ENCODE results near the gene DIP2B. TPM values are rescaled to one million over a fixed set of nuclear protein-coding genes. Genes with fewer than 3 reads are reported as not detected.

DIP2B gene
- polyA plus RNA-seq, 1 of the 3 experiments (the other 2 are of a cell fraction), result 6.6 TPM

- no peak for TF ChIP-seq CTCF (IDR thresholded peaks at IDR 0.05)
- TF ChIP-seq, protein P1, sequence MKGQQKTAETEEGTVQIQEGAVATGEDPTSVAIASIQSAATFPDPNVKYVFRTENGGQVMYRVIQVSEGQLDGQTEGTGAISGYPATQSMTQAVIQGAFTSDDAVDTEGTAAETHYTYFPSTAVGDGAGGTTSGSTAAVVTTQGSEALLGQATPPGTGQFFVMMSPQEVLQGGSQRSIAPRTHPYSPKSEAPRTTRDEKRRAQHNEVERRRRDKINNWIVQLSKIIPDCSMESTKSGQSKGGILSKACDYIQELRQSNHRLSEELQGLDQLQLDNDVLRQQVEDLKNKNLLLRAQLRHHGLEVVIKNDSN (IDR thresholded peaks at IDR 0.05; ENCODE audit: borderline replicate concordance, low read depth), result no peak
- TF ChIP-seq, protein P2, sequence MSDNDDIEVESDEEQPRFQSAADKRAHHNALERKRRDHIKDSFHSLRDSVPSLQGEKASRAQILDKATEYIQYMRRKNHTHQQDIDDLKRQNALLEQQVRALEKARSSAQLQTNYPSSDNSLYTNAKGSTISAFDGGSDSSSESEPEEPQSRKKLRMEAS (IDR thresholded peaks at IDR 0.05; ENCODE audit: low read depth), result no peak
- no peak for TF ChIP-seq FOXM1 (IDR thresholded peaks at IDR 0.05; ENCODE audit: low read depth)
These were observed 20.6 kb downstream of the DIP2B start (continued) for GRCh38 chr12:50525422-50525821.

DNA sequence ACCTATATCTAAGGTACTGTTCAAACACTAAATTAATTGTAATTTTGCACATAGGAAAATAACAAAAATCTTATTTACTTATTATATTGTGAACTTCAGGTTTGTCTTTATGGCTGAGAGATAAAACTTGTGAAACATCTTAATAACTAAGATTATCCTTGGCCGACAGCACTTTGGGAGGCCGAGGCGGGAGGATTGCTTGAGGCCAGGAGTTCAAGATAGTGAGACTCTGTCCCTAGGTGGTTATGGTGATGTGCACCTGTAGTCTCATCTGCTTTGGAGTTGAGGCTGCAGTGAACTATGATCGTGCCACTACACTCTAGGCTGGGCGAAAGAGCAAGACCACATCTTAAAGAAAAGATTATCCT lies 22.6 kb downstream of the DIP2B start:
- CTCF ChIA-PET, result no interaction called here
- no peak overlapping the region for H3K4me3 ChIP-seq (ENCODE audit: low read depth in 2 of 2, low read length in 1 of 2)
- H3K4me1 ChIP-seq (ENCODE audit: control insufficient read depth in 1 of 2, insufficient read depth in 2 of 2, low read depth in 1 of 2, low read length in 1 of 2), result peaks cover 0 to 8% of the 10 kb centered on the region in 2 experiments; a peak in 2 of 4 replicates
- no peak overlapping the region for H3K4me2 ChIP-seq
- no peaks in the 10 kb centered on the region for H3K36me3 ChIP-seq (replicated peaks in 1 of 2; ENCODE audit: control insufficient read depth in 1 of 2, insufficient read depth in 2 of 2, low read length in 1 of 2)
- WGBS (ENCODE audit: low lambda C conversion rate), result 97% methylated on average over 5 of the region's 5 CpGs
- H3K9ac ChIP-seq, result no peak overlapping the region
- H4K20me1 ChIP-seq (ENCODE audit: insufficient read depth), result no peaks in the 10 kb centered on the region
- H3K9me2 ChIP-seq, result no peaks in the 10 kb centered on the region
- H2AFZ ChIP-seq (ENCODE audit: low read depth), result no peak overlapping the region
- H3F3A ChIP-seq (replicated peaks; ENCODE audit: insufficient read depth), result peaks cover 12% of the 10 kb centered on the region
- H3K79me2 ChIP-seq (ENCODE audit: insufficient read depth), result peaks cover 78% of the 10 kb centered on the region
- no peaks in the 10 kb centered on the region for H3K9me3 ChIP-seq
- no peak overlapping the region for H3K27ac ChIP-seq (ENCODE audit: low read depth in 2 of 2, low read length in 1 of 2)
- POLR2A ChIA-PET, result no interaction called here
- H3K27me3 ChIP-seq (ENCODE audit: insufficient read depth), result no peaks in the 10 kb centered on the region
- no peak for DNase-seq
- TF ChIP-seq CHD2 (IDR thresholded peaks at IDR 0.05; ENCODE audit: low read length, partially characterized antibody) (no peak), FOSL2 (IDR thresholded peaks at IDR 0.05; ENCODE audit: borderline replicate concordance, low read depth) (no peak), GATA2 (CRISPR knock-in tag; IDR thresholded peaks at IDR 0.05) (no peak), ELF1 (IDR thresholded peaks at IDR 0.05) (no peak), EZH2phosphoT487 (IDR thresholded peaks at IDR 0.05; ENCODE audit: borderline replicate concordance, low read depth) (no peak), FOXM1 (IDR thresholded peaks at IDR 0.05; ENCODE audit: low read depth) (no peak), RCOR1 (IDR thresholded peaks at IDR 0.05; ENCODE audit: low read length) (no peak), SIN3A (IDR thresholded peaks at IDR 0.05; ENCODE audit: borderline replicate concordance, low read depth, low read length) (no peak), JUND (IDR thresholded peaks at IDR 0.05) (no peak), SMC3 (IDR thresholded peaks at IDR 0.05; ENCODE audit: low read depth, low read length) (no peak), CTCF (IDR thresholded peaks at IDR 0.05) (no peak), MXI1 (IDR thresholded peaks at IDR 0.05; ENCODE audit: low read depth, low read length) (no peak)
- TF ChIP-seq, protein P2 (IDR thresholded peaks at IDR 0.05; ENCODE audit: low read depth), result no peak
- TF ChIP-seq, protein P1 (IDR thresholded peaks at IDR 0.05; ENCODE audit: borderline replicate concordance, low read depth), result no peak
- TF ChIP-seq, protein P3, sequence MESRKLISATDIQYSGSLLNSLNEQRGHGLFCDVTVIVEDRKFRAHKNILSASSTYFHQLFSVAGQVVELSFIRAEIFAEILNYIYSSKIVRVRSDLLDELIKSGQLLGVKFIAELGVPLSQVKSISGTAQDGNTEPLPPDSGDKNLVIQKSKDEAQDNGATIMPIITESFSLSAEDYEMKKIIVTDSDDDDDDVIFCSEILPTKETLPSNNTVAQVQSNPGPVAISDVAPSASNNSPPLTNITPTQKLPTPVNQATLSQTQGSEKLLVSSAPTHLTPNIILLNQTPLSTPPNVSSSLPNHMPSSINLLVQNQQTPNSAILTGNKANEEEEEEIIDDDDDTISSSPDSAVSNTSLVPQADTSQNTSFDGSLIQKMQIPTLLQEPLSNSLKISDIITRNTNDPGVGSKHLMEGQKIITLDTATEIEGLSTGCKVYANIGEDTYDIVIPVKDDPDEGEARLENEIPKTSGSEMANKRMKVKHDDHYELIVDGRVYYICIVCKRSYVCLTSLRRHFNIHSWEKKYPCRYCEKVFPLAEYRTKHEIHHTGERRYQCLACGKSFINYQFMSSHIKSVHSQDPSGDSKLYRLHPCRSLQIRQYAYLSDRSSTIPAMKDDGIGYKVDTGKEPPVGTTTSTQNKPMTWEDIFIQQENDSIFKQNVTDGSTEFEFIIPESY (IDR thresholded peaks at IDR 0.05; ENCODE audit: borderline replicate concordance, low read depth), result no peak
- TF ChIP-seq, protein P4, sequence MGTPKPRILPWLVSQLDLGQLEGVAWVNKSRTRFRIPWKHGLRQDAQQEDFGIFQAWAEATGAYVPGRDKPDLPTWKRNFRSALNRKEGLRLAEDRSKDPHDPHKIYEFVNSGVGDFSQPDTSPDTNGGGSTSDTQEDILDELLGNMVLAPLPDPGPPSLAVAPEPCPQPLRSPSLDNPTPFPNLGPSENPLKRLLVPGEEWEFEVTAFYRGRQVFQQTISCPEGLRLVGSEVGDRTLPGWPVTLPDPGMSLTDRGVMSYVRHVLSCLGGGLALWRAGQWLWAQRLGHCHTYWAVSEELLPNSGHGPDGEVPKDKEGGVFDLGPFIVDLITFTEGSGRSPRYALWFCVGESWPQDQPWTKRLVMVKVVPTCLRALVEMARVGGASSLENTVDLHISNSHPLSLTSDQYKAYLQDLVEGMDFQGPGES (IDR thresholded peaks at IDR 0.05; ENCODE audit: low read depth, low read length), result no peak
